Heart left ventricle (tissue), 16 donors: ENCODE results near the gene AIF1. TPM values are rescaled to one million over a fixed set of nuclear protein-coding genes. Genes with fewer than 3 reads are reported as not detected.

Experiments used
- ATAC-seq, 4 donors: fragments of 200-7000 bp; cut with Tn5 transposase; one replicate each; pipeline ENCODE4 v1.9.1; 2020 to 2022; ENCODE audit warnings: moderate library complexity in 4 of 4, mild to moderate bottlenecking in 3 of 4, moderate number of reproducible peaks in 1 of 4
- DNase-seq, 5 donors: peaks; one replicate each; pipeline ENCODE4 v3.0.0-alpha.2; 2020
- H3K27ac ChIP-seq, 12 donors: fragments of 200-600 bp; sonication (generic) in 4 of 12; one replicate each; pipeline versions ENCODE4 v1.5.0 to v1.8.0; 2016 to 2022; ENCODE audit warnings: mild to moderate bottlenecking in 2 of 12
- H3K27me3 ChIP-seq, 9 donors: fragments of 200-600 bp; sonication (generic) in 2 of 9; one replicate each; pipeline versions ENCODE4 v1.5.1 to v1.8.0; 2016 to 2022; ENCODE audit warnings: mild to moderate bottlenecking in 3 of 9
- H3K36me3 ChIP-seq, 9 donors: fragments of 200-600 bp; sonication (generic) in 2 of 9; one replicate each; pipeline versions ENCODE4 v1.5.0 to v1.8.0; 2018 to 2022; ENCODE audit warnings: mild to moderate bottlenecking in 2 of 9
- H3K4me1 ChIP-seq, 12 donors: fragments of 200-600 bp; sonication (generic) in 4 of 12; one replicate each; pipeline versions ENCODE4 v1.5.0 to v1.8.0; 2016 to 2022; ENCODE audit warnings: mild to moderate bottlenecking in 3 of 12
- H3K4me3 ChIP-seq, 12 donors: fragments of 200-600 bp; sonication (generic) in 4 of 12; one replicate each; pipeline versions ENCODE4 v1.5.0 to v1.8.0; 2017 to 2022; ENCODE audit warnings: mild to moderate bottlenecking in 9 of 12, moderate library complexity in 4 of 12
- H3K9me3 ChIP-seq, 12 donors: fragments of 200-600 bp; sonication (generic) in 4 of 12; one replicate each; pipeline versions ENCODE4 v1.5.0 to v1.8.0; 2016 to 2022; ENCODE audit warnings: mild to moderate bottlenecking in 1 of 12
- POLR2A ChIP-seq, 2 donors: fragments of 450-650 bp; IDR thresholded peaks; one replicate each; pipeline ENCODE4 v1.6.1; 2017; ENCODE audit warnings: antibody characterized with exemption in 2 of 2, mild to moderate bottlenecking in 2 of 2, moderate library complexity in 2 of 2
- WGBS, 4 donors: extraction: QIAGEN DNeasy Blood & Tissue Kit in 2 of 4; methylation state at CpG; one replicate each; pipeline versions ENCODE4 v1.1.5 to v1.1.7; 2013 to 2018; 5-methylcytosine and 5-hydroxymethylcytosine counted together
- intact Hi-C, 10 donors: fragments of 100-400 bp; cut with DNase I; formaldehyde crosslinking; loops; one replicate each; pipeline versions ENCODE4 v1.11.1 to v1.14.2; 2022
- polyA plus RNA-seq, 2 donors: library from polyadenylated mRNA; stranded (reverse); fragments of 200-250 nt; gene quantifications; one replicate each; pipeline ENCODE4 v1.2.3, GENCODE V29; 2013
- total RNA-seq, 9 donors: library from RNA; depleted of rRNA in 2 of 9; stranded (reverse); fragments of >200 nt in 2 of 9; fragmentation: NEBNext Ultra II Directional in 3 of 9; extraction: Animal tissue kit (Norgen Biotek cat#: 25700) in 3 of 9; gene quantifications; one replicate each; pipeline versions ENCODE4 v1.1.0 to v1.2.4, GENCODE V29; 2016 to 2023
- TF ChIP-seq, protein P1 (sequence below), 12 donors: fragments of 200-600 bp; sonication (generic) in 4 of 12; IDR thresholded peaks; one replicate each; pipeline versions ENCODE4 v1.5.0 to v1.8.0; 2018 to 2022; ENCODE audit warnings: antibody characterized with exemption in 12 of 12, mild to moderate bottlenecking in 5 of 12
- donor health status: ischemic (EF 13 %, LVEDD 7.1; RV severe dilation, severe dysfunction).
- donor health status: healthy with polysubstance abuse.
- donor health status: DM: no; HTN: yes; CAD: no.
- donor health status: DM: no; HTN: no; CAD: no.
- donor health status: ischemic (EF 25% LVEDD 6.9; RV normal size, moderate dysfunction).
- donor health status: ischemic (EF 25% LVEDD 5.7; RV mildly dilated, moderate dysfunction).
- donor health status: healthy.
- donor health status: DM: yes; HTN: yes; CAD: no.
- donor health status: ischemic (EF 35%, LVEDD 5.7; RV mildly dilated, moderate dysfunction).
- donor health status: nonischemic (EF 11% LVEDD 7.7; RV severe dilation, severe dysfunction).
- donor health status: DM: yes; HTN: yes; CAD: no.
- donor health status: PGD.
- donor health status: ischemic (EF 29% LVEDD 5.4; RV normal size, mild dysfunction).
- donor health status: nonischemic (EF 23%, LVEDD 6.1; RV moderate dilation, normal function).

Gene AIF1
- total and polyA plus RNA-seq, 11 donors, result 5.7 to 120 (median 9.5) TPM

DNA sequence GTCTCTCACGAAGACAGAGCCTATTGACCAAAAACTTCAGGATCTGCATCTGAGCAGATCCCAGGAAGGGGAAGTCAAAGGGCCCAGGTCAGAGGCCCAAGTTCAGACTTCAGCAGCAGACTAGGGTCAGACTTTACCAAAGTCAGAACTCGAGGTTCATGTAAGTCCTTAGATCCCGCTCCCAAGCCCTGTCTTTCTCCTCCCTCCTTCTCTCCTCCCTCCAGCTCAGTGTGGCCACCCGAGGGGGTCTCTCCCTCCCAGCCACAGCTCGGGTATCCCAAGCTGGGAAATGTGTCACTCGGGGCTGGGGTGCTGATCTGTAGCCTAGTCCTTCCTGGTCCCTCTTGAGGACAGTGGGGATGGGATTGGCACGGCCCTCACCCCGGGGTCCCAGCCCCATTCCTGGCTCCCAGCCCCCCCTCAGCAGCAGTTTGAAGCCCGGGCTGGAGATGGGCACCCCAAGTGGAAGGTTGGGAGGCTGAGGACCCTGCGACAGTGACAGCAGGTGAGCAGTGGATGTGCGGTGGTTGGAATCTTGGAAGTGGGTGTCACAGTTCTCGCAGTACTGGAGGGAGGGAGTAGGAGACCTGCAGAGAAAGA lies 47.2 kb downstream of the AIF1 start:
- TF ChIP-seq, protein P1, sequence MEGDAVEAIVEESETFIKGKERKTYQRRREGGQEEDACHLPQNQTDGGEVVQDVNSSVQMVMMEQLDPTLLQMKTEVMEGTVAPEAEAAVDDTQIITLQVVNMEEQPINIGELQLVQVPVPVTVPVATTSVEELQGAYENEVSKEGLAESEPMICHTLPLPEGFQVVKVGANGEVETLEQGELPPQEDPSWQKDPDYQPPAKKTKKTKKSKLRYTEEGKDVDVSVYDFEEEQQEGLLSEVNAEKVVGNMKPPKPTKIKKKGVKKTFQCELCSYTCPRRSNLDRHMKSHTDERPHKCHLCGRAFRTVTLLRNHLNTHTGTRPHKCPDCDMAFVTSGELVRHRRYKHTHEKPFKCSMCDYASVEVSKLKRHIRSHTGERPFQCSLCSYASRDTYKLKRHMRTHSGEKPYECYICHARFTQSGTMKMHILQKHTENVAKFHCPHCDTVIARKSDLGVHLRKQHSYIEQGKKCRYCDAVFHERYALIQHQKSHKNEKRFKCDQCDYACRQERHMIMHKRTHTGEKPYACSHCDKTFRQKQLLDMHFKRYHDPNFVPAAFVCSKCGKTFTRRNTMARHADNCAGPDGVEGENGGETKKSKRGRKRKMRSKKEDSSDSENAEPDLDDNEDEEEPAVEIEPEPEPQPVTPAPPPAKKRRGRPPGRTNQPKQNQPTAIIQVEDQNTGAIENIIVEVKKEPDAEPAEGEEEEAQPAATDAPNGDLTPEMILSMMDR (IDR thresholded peaks at IDR 0.05), result no peak
- TF ChIP-seq POLR2A (IDR thresholded peaks at IDR 0.05), result no peak
- intact Hi-C loops, result loop anchor here in 2 of 10 donors (10.0 kb wide), 1 partner anchor 513 kb away; the partner anchor contains the start of genes AGPAT1 (in 2 of the 2) and RNF5 (in 2 of the 2)
- Histone ChIP-seq H3K36me3 (peaks cover 0 to 34% (median 27%) of the 10 kb centered on the region in 9 donors), H3K27ac (peak overlapping the region in 3 of 12 donors; percentile 27 to 96 (median 94)), H3K9me3 (no peaks in the 10 kb centered on the region), H3K4me3 (peak overlapping the region in 1 of 12 donors; percentile 77), H3K4me1 (peaks cover 24 to 75% (median 58%) of the 10 kb centered on the region in 12 donors), H3K27me3 (no peaks in the 10 kb centered on the region)
- 87 to 92% (median 89%) methylated on average over 8 to 12 of the region's 12 CpGs for WGBS, 4 donors
- DNase-seq (no peak), ATAC-seq (no peak)

DNA sequence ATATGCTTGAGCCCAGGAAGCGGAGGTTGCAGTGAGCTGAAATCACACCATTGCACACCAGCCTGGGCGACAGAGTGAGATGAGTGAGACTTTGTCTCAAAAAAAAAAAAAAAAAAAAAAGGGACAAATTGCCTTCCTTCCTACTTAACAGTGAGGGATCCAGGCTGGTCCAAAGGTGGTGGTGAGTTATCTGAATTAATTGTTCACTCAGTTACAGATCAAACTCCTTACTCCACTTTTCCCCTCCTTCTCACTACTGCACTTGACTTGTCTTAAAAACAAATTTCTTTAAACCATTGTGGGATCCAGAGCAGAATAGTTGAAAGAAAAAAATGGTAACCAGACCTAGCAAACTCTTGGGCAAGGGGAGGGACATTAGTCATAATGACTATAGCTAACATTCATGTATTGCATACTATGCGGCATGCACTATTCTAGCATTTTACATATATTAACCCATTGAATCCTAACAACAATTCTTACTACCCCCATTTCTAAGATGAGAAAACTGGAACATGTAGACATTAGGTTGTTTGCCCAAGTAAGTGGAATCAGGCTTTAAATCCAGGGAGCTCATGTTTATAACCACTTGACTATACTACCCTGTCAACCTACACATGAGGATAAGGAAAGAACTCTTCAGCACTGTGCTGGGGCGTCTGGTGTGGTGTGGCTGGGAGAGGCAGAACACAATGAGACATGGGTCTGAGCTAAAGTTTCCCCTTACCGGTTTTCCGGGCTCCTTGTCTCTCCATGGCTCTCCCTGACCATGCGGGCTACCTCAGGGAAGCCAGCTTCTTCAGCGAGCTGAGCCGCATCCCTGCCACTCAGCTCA lies 48.3 kb downstream of the AIF1 start:
- peak overlapping the region; percentile 64 to 95 (median 83) for H3K4me3 ChIP-seq
- intact Hi-C loops, result loop anchor here in 2 of 10 donors (10.0 kb wide), 1 partner anchor 511 kb away; the partner anchor contains the start of genes AGPAT1 (in 2 of the 2) and RNF5 (in 2 of the 2)
- peaks cover 20 to 70% (median 56%) of the 10 kb centered on the region in 12 donors for H3K4me1 ChIP-seq
- H3K9me3 ChIP-seq, result no peaks in the 10 kb centered on the region
- peak overlapping the region; percentile 83 to 97 (median 95) for H3K27ac ChIP-seq
- peaks cover 1 to 41% (median 35%) of the 10 kb centered on the region in 9 donors for H3K36me3 ChIP-seq
- TF ChIP-seq, protein P1 (IDR thresholded peaks at IDR 0.05), result no peak
- no peak for TF ChIP-seq POLR2A (IDR thresholded peaks at IDR 0.05)
- H3K27me3 ChIP-seq, result no peaks in the 10 kb centered on the region
- ATAC-seq, result no peak
- WGBS, 4 donors, result 42 to 59% (median 43%) methylated on average over 4 to 9 of the region's 9 CpGs
- no peak for DNase-seq

DNA sequence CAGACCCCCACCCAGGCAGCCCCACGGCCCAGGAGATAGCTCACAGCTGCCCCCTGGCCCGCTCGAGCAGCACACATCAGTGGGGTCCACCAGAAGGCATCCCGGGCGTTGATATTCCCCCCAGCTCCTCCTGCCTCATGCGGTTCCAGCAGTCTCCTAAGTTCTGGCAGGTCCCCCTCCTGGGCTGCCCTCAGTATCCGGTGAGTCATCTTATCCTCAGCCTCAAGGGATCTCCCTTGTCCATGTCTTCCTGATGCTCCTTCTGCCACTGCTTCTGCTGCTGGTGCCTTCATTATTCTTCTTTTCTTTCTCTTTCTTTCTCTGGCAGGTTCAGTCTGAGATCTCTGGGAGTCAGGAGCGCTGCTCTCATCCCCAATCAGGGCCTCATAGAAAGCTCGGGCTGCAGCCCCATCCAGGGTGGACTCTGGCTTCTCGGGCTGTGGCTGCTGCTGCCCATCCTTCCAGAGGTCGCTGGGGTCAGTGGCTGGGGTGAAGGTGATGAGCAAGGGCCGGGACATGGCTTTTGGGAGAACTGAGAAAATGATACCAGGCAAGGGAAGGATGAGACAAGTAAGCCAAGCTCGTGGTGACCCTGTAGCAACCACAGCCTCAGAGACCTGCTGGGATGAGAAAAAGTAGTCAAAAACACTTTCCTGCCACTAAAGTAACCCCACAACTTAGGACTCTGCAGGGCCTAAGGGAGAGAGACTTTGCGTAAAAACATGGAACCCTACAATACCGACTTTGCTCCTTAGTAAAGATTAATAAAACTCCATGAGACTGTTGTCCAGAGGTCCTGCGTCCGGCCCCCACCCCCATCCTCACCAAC lies 49.1 kb downstream of the AIF1 start:
- DNase-seq, result peak in 3 of 5 donors; percentile 52 to 63 (median 62)
- H3K4me1 ChIP-seq, result peaks cover 12 to 68% (median 47%) of the 10 kb centered on the region in 12 donors
- intact Hi-C loops, result loop anchor here in 3 of 10 donors (2.0 to 10.0 kb wide), 2 partner anchors 117 to 511 kb away; partner anchors contain the start of genes AGPAT1 (in 2 of the 3), RNF5 (in 2 of the 3), ATP6V1G2 (in 1 of the 3) and NFKBIL1 (in 1 of the 3)

More for the DNA sequence above, 49.1 kb downstream of the AIF1 start:
- Histone ChIP-seq H3K36me3 (peaks cover 4 to 50% (median 42%) of the 10 kb centered on the region in 9 donors), H3K27ac (peak overlapping the region; percentile 83 to 97 (median 95)), H3K9me3 (no peaks in the 10 kb centered on the region), H3K27me3 (no peaks in the 10 kb centered on the region), H3K4me3 (peak overlapping the region; percentile 64 to 95 (median 83))
- TF ChIP-seq POLR2A (IDR thresholded peaks at IDR 0.05), result peak in 1 of 2 donors; percentile 32
- TF ChIP-seq, protein P1 (IDR thresholded peaks at IDR 0.05), result peak in 1 of 12 donors; percentile 10
- ATAC-seq, result peak in 2 of 4 donors; percentile 7 to 12
- WGBS, 4 donors, result 8 to 10% (median 9%) methylated on average over 16 to 17 of the region's 17 CpGs
